ENCODE data around the gene ADISSP.

- no peak for TF ChIP-seq CTCF (IDR thresholded peaks at IDR 0.05)
- no peak for TF ChIP-seq EP300 (IDR thresholded peaks at IDR 0.05; ENCODE audit: low read depth)
- no peak for TF ChIP-seq POLR2A (IDR thresholded peaks at IDR 0.05)
- TF ChIP-seq POLR2AphosphoS5 (IDR thresholded peaks at IDR 0.05), result no peak
Measured at GRCh38 chr20:3815703-3816315, 48.3 kb upstream of the ADISSP start.
